OCI-LY1 (cell line): ENCODE data around the gene CANT1.
A peak's percentile ranks its signal among the peaks of the same experiment; 100 is the strongest.

Source experiments
- H2AFZ ChIP-seq: fragments of 200-600 bp; sonication (generic), shearing (Covaris generic); 2 replicates; pipeline ENCODE4 v1.6.0; 2014; ENCODE audit warnings: antibody characterized with exemption, mild to moderate bottlenecking, low read length
- H3F3A ChIP-seq: fragments of 200-600 bp; sonication (generic), shearing (Covaris generic); 2 replicates; pipeline ENCODE4 v1.6.0; 2014; ENCODE audit warnings: mild to moderate bottlenecking, antibody characterized with exemption, low read length, moderate library complexity; ENCODE audit not compliant: insufficient read depth
- H3K27ac ChIP-seq: fragments of 200-600 bp; sonication (generic); 2 replicates; pipeline ENCODE4 v1.5.1; 2014; ENCODE audit warnings: low read length, mixed run types, mild to moderate bottlenecking, low read depth; ENCODE audit not compliant: poor library complexity, severe bottlenecking
- H3K27me3 ChIP-seq: fragments of 200-600 bp; sonication (generic); 2 replicates; pipeline ENCODE4 v1.6.0; 2014; ENCODE audit warnings: antibody characterized with exemption, mild to moderate bottlenecking, low read length, moderate library complexity; ENCODE audit not compliant: insufficient read depth
- H3K36me3 ChIP-seq: fragments of 200-600 bp; sonication (generic); 2 replicates; pipeline ENCODE4 v1.6.1; 2014; ENCODE audit warnings: mild to moderate bottlenecking, antibody characterized with exemption, low read length, moderate library complexity, mixed read lengths; ENCODE audit not compliant: insufficient read depth
- H3K4me1 ChIP-seq: fragments of 200-600 bp; sonication (generic); 2 replicates; pipeline ENCODE4 v1.5.1; 2014; ENCODE audit warnings: mild to moderate bottlenecking, low read length, moderate library complexity; ENCODE audit not compliant: insufficient read depth, severe bottlenecking
- H3K4me2 ChIP-seq: fragments of 200-600 bp; sonication (generic), shearing (Covaris generic); 2 replicates; pipeline ENCODE4 v1.6.1; 2014; ENCODE audit warnings: low read length
- H3K4me3 ChIP-seq: fragments of 200-600 bp; sonication (generic); 2 replicates; pipeline ENCODE4 v1.5.1; 2014; ENCODE audit warnings: low read length, low read depth, mild to moderate bottlenecking, mixed read lengths; ENCODE audit not compliant: poor library complexity, severe bottlenecking
- H3K79me2 ChIP-seq: fragments of 200-600 bp; shearing (Covaris generic); 2 replicates; pipeline ENCODE4 v1.6.1; 2016; ENCODE audit warnings: mixed run types, low read length, mixed read lengths; ENCODE audit not compliant: insufficient read depth
- H3K9ac ChIP-seq: fragments of 200-600 bp; sonication (generic), shearing (Covaris generic); 2 replicates; pipeline ENCODE4 v1.6.1; 2014; ENCODE audit warnings: mild to moderate bottlenecking, low read length, mixed read lengths
- H3K9me2 ChIP-seq: fragments of 200-600 bp; sonication (generic), shearing (Covaris generic); 2 replicates; pipeline ENCODE4 v1.6.1; 2014; ENCODE audit warnings: low read depth, mild to moderate bottlenecking, low read length, mixed read lengths
- H3K9me3 ChIP-seq: fragments of 200-600 bp; shearing (Covaris generic); 2 replicates; pipeline ENCODE4 v1.6.1; 2014; ENCODE audit warnings: low read length, mixed read lengths
- H4K20me1 ChIP-seq: fragments of 200-600 bp; sonication (generic), shearing (Covaris generic); 2 replicates; pipeline ENCODE4 v1.6.0; 2016; ENCODE audit warnings: mild to moderate bottlenecking, low read length; ENCODE audit not compliant: insufficient read depth
- CTCF ChIP-seq: fragments of 200-600 bp; sonication (generic), shearing (Covaris generic); IDR thresholded peaks from 2 replicates; pipeline ENCODE4 v1.5.1; 2017; ENCODE audit warnings: mild to moderate bottlenecking, antibody characterized with exemption, low read length, moderate library complexity, mixed read lengths
- EZH2 ChIP-seq: fragments of 200-600 bp; sonication (generic), shearing (Covaris generic); IDR thresholded peaks from 2 replicates; pipeline ENCODE4 v1.8.0; 2017; ENCODE audit warnings: borderline replicate concordance, mixed run types, mild to moderate bottlenecking, antibody characterized with exemption, low read length, moderate library complexity, mixed read lengths

The CANT1 gene

GRCh38 chr17:79011451-79012147 is 2.0 kb upstream of the CANT1 start:
- no peaks in the 10 kb centered on the region for H3K79me2 ChIP-seq
- TF ChIP-seq CTCF (no peak), EZH2 (no peak)
- no peaks in the 10 kb centered on the region for H3K36me3 ChIP-seq
- H3K4me2 ChIP-seq, result no peak overlapping the region
- no peaks in the 10 kb centered on the region for H3K9me2 ChIP-seq
- H3K4me3 ChIP-seq, result no peak overlapping the region
- peaks cover 20% of the 10 kb centered on the region; the same call in 1 of the 2 replicates for H3K9me3 ChIP-seq
- no peak overlapping the region for H3K9ac ChIP-seq
- no peaks in the 10 kb centered on the region for H4K20me1 ChIP-seq
- H3K27me3 ChIP-seq, result no peaks in the 10 kb centered on the region
- no peak overlapping the region for H2AFZ ChIP-seq
- H3K4me1 ChIP-seq, result peaks cover 23% of the 10 kb centered on the region
- H3F3A ChIP-seq, result no peaks in the 10 kb centered on the region
- H3K27ac ChIP-seq, result no peak overlapping the region

- Histone ChIP-seq H3F3A (no peaks in the 10 kb centered on the region), H3K4me3 (peak overlapping the region; percentile 93), H3K27me3 (no peaks in the 10 kb centered on the region), H2AFZ (peak overlapping the region; percentile 51; the same call in 1 of the 2 replicates), H4K20me1 (no peaks in the 10 kb centered on the region), H3K79me2 (no peaks in the 10 kb centered on the region), H3K9ac (peak overlapping the region; percentile 92), H3K36me3 (no peaks in the 10 kb centered on the region), H3K9me2 (no peaks in the 10 kb centered on the region), H3K4me1 (peaks cover 23% of the 10 kb centered on the region), H3K27ac (no peak overlapping the region), H3K4me2 (peak overlapping the region; percentile 76), H3K9me3 (peaks cover 14% of the 10 kb centered on the region; the same call in 1 of the 2 replicates)
- no peak for TF ChIP-seq CTCF
- TF ChIP-seq EZH2, result no peak
Measured at GRCh38 chr17:79010304-79010646, 711 bp upstream of the CANT1 start.

GRCh38 chr17:79008666-79009387 is 737 bp downstream of the CANT1 start:
- Histone ChIP-seq H3K4me1 (peaks cover 23% of the 10 kb centered on the region), H3K9ac (peak overlapping the region; percentile 92), H3K9me2 (no peaks in the 10 kb centered on the region), H4K20me1 (no peaks in the 10 kb centered on the region), H3K4me2 (peak overlapping the region; percentile 76), H3K79me2 (no peaks in the 10 kb centered on the region), H3K27ac (no peak overlapping the region), H3K27me3 (no peaks in the 10 kb centered on the region), H2AFZ (no peak overlapping the region), H3K36me3 (no peaks in the 10 kb centered on the region), H3F3A (no peaks in the 10 kb centered on the region), H3K9me3 (peaks cover 6% of the 10 kb centered on the region; the same call in 1 of the 2 replicates), H3K4me3 (peak overlapping the region; percentile 93)
- TF ChIP-seq CTCF (no peak), EZH2 (no peak)
